ENCODE measurements around the gene AADAC.
A peak's percentile ranks its signal among the peaks of the same experiment; 100 is the strongest.
"Not testable (repeated sequence)": the region's sequence is repeated elsewhere in the genome, so short reads cannot be mapped to it uniquely, and the experiment has no call there.

The AADAC gene

DNA sequence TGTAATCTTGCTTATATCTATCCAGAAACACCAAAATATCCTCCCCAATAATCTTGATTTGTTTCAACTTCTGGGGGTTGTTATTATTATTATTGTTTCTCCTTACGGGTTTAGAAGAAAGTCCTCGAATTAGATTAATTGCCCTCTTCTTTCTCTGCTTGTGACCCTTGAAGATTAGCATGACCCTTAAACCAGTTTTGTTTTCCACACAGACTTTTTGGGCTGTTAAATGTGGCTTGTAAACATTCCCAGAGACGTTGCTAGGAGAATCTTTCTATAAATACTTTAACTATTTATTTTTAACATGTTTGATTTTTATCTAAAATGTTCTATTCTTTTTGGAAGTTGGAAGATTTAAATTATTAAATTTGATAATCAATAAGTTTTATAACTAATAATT lies 55.3 kb downstream of the AADAC start:
- no peaks in the 10 kb centered on the region for H3K36me3 ChIP-seq (ENCODE audit: control insufficient read depth, low read length)
- H3K9me2 ChIP-seq (replicated peaks; ENCODE audit: control insufficient read depth, low read length), result no peaks in the 10 kb centered on the region
- no peak overlapping the region for H3K4me3 ChIP-seq (ENCODE audit: low read length)
- H3K4me2 ChIP-seq (ENCODE audit: low read length), result no peak overlapping the region
- no peak for TF ChIP-seq EZH2phosphoT487 (IDR thresholded peaks at IDR 0.05; ENCODE audit: borderline replicate concordance, low read length)
- TF ChIP-seq, protein P1, sequence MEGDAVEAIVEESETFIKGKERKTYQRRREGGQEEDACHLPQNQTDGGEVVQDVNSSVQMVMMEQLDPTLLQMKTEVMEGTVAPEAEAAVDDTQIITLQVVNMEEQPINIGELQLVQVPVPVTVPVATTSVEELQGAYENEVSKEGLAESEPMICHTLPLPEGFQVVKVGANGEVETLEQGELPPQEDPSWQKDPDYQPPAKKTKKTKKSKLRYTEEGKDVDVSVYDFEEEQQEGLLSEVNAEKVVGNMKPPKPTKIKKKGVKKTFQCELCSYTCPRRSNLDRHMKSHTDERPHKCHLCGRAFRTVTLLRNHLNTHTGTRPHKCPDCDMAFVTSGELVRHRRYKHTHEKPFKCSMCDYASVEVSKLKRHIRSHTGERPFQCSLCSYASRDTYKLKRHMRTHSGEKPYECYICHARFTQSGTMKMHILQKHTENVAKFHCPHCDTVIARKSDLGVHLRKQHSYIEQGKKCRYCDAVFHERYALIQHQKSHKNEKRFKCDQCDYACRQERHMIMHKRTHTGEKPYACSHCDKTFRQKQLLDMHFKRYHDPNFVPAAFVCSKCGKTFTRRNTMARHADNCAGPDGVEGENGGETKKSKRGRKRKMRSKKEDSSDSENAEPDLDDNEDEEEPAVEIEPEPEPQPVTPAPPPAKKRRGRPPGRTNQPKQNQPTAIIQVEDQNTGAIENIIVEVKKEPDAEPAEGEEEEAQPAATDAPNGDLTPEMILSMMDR (IDR thresholded peaks at IDR 0.05; ENCODE audit: low read depth, low read length, poor library complexity, severe bottlenecking), result no peak
- H3K4me1 ChIP-seq (ENCODE audit: control insufficient read depth, low read length), result peaks cover 18% of the 10 kb centered on the region
- H3K27ac ChIP-seq (ENCODE audit: low read depth, low read length), result no peak overlapping the region
- H3K27me3 ChIP-seq (ENCODE audit: control insufficient read depth, low read length), result no peaks in the 10 kb centered on the region
- no peaks in the 10 kb centered on the region for H3F3A ChIP-seq (ENCODE audit: control insufficient read depth, insufficient read depth)
- H4K20me1 ChIP-seq (ENCODE audit: control insufficient read depth, insufficient read depth, low read depth, low read length), result no peaks in the 10 kb centered on the region
- no peaks in the 10 kb centered on the region for H3K79me2 ChIP-seq (ENCODE audit: control insufficient read depth, low read length)
- no peaks in the 10 kb centered on the region for H3K9me3 ChIP-seq (ENCODE audit: control insufficient read depth, insufficient read depth, low read length)

DNA sequence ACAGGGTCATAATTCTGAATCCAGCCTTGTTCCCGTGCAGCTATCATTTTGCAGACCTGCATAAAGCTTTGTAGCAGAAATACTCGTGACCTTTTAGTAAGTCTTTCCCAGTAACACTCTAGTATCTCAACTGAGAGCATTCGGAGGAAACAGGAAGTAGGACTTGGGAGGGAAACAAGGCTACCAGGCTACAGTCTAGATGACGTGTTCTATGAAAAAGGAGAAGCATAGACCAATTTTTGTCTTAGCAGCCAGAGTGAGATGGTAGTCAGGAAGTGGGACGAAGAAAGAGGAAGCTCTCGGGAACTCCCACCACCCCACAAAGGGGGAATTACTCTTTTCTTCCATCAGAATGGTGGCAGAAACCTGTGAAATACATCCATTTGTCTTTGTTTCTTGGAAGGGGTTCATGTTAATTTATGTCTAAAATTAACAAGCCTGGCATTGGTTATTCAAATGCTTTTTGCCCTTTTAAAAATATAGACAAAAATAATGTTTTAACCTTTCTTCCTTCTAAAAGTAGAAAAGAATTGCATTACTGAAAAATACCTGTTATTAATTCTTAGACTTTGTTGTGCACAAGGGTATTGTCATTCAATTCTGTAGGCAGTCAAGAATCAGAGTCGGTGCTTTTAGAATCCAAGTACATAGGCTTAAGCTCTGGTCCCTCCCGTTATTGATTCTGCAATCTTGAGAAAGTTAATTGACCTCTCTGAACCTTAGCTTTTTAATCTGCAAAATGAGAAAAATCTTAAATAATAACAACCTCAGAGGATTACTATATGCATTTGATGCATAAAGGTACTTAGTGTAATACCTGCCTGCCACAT lies 57.9 kb downstream of the AADAC start:
- TF ChIP-seq, protein P1 (IDR thresholded peaks at IDR 0.05; ENCODE audit: low read depth, low read length, poor library complexity, severe bottlenecking), result no peak
- TF ChIP-seq EZH2phosphoT487 (IDR thresholded peaks at IDR 0.05; ENCODE audit: borderline replicate concordance, low read length), result no peak
- Histone ChIP-seq H3K9me3 (ENCODE audit: control insufficient read depth, insufficient read depth, low read length) (no peaks in the 10 kb centered on the region), H3K4me3 (ENCODE audit: low read length) (peak overlapping the region; percentile 20; the same call in 1 of the 2 replicates), H3K9me2 (replicated peaks; ENCODE audit: control insufficient read depth, low read length) (no peaks in the 10 kb centered on the region), H3K27ac (ENCODE audit: low read depth, low read length) (peak overlapping the region; percentile 13; the same call in 1 of the 2 replicates), H3K36me3 (ENCODE audit: control insufficient read depth, low read length) (no peaks in the 10 kb centered on the region), H3F3A (ENCODE audit: control insufficient read depth, insufficient read depth) (no peaks in the 10 kb centered on the region), H3K4me1 (ENCODE audit: control insufficient read depth, low read length) (peaks cover 23% of the 10 kb centered on the region), H4K20me1 (ENCODE audit: control insufficient read depth, insufficient read depth, low read depth, low read length) (no peaks in the 10 kb centered on the region), H3K4me2 (ENCODE audit: low read length) (peak overlapping the region; percentile 42), H3K27me3 (ENCODE audit: control insufficient read depth, low read length) (peaks cover 4% of the 10 kb centered on the region), H3K79me2 (ENCODE audit: control insufficient read depth, low read length) (no peaks in the 10 kb centered on the region)

DNA sequence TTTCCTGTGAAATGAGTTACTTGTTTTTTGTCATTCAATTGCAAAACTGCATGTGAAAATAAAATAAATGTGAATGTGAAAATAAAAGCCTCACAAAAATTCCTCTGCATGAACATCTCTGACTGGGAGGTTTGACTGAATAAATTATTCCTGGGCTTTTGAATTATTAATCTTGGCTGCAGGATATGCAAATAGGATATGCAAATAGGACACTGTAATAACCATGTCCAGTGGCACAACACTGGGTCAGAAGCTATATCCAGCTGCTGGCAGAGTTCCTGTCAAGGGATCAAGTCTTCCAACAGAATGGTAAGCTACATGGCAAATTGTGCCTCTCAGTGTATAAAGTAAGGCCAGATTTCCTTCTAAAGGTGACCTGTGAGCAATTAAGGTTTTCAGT lies 59.5 kb downstream of the AADAC start, which contains the start of gene SUCNR1:
TSS of gene SUCNR1 (plus strand) at position 246 of the 400 bp plus-strand sequence. CDS start 6,250 bp downstream, outside the sequence.
- H3K9me2 ChIP-seq (replicated peaks; ENCODE audit: control insufficient read depth, low read length), result no peaks in the 10 kb centered on the region
- H3K4me3 ChIP-seq (ENCODE audit: low read length), result no peak within 1 kb of the TSS
- no peaks in the 10 kb centered on the region for H3K79me2 ChIP-seq (ENCODE audit: control insufficient read depth, low read length)
- H3K27me3 ChIP-seq (ENCODE audit: control insufficient read depth, low read length), result peaks cover 4% of the 10 kb centered on the region
- no peak within 1 kb of the TSS for H3K4me2 ChIP-seq (ENCODE audit: low read length)
- H3K4me1 ChIP-seq (ENCODE audit: control insufficient read depth, low read length), result peaks cover 23% of the 10 kb centered on the region
- no peaks in the 10 kb centered on the region for H3F3A ChIP-seq (ENCODE audit: control insufficient read depth, insufficient read depth)
- no peak within 1 kb of the TSS for H3K27ac ChIP-seq (ENCODE audit: low read depth, low read length)
- H3K9me3 ChIP-seq (ENCODE audit: control insufficient read depth, insufficient read depth, low read length), result no peaks in the 10 kb centered on the region
- TF ChIP-seq, protein P1 (IDR thresholded peaks at IDR 0.05; ENCODE audit: low read depth, low read length, poor library complexity, severe bottlenecking), result no peak
- no peak for TF ChIP-seq EZH2phosphoT487 (IDR thresholded peaks at IDR 0.05; ENCODE audit: borderline replicate concordance, low read length)
- H3K36me3 ChIP-seq (ENCODE audit: control insufficient read depth, low read length), result no peaks in the 10 kb centered on the region
- no peaks in the 10 kb centered on the region for H4K20me1 ChIP-seq (ENCODE audit: control insufficient read depth, insufficient read depth, low read depth, low read length)

DNA sequence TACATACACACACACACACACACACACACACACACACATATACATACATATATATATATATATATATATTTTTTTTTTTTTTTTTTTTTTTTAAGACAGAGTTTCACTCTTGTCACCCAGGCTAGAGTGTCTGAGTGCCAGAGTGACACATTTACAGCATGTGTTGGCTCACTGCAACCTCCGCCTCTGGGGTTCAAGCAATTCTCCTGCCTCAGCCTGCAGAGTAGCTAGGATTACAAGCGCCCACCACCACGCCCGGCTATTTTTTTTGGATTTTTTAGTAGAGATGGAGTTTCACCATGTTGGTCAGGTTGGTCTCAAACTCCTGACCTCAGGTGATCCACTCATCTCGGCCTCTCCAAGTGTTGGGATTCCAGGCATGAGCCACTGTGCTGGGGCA lies 60.2 kb downstream of the AADAC start:
- not testable (repeated sequence) for H3K79me2 ChIP-seq (ENCODE audit: control insufficient read depth, low read length); H3K4me3 ChIP-seq (ENCODE audit: low read length); H3K9me3 ChIP-seq (ENCODE audit: control insufficient read depth, insufficient read depth, low read length); H3K27ac ChIP-seq (ENCODE audit: low read depth, low read length); H3F3A ChIP-seq (ENCODE audit: control insufficient read depth, insufficient read depth); H4K20me1 ChIP-seq (ENCODE audit: control insufficient read depth, insufficient read depth, low read depth, low read length); H3K27me3 ChIP-seq (ENCODE audit: control insufficient read depth, low read length); H3K36me3 ChIP-seq (ENCODE audit: control insufficient read depth, low read length); H3K4me2 ChIP-seq (ENCODE audit: low read length); H3K9me2 ChIP-seq (replicated peaks; ENCODE audit: control insufficient read depth, low read length)
- peaks cover 23% of the 10 kb centered on the region for H3K4me1 ChIP-seq (ENCODE audit: control insufficient read depth, low read length)
